MM.1S (cell line): ENCODE measurements around the gene POLR2E.

Experiments
- DNase-seq: peaks from one replicate; pipeline ENCODE4 v3.0.0-alpha.2; 2015
- H2AFZ ChIP-seq: fragments of 300-600 bp; sonication (generic); 2 replicates; pipeline ENCODE4 v1.6.0; 2016; ENCODE audit warnings: antibody characterized with exemption, low read length
- H3F3A ChIP-seq: fragments of 300-600 bp; sonication (generic); 2 replicates; pipeline ENCODE4 v1.6.1; 2016; ENCODE audit warnings: mild to moderate bottlenecking, antibody characterized with exemption, low read length, moderate library complexity, mixed read lengths; ENCODE audit not compliant: insufficient read depth
- H3K27ac ChIP-seq: fragments of 300-600 bp; sonication (generic); 2 replicates; pipeline ENCODE4 v1.5.1; 2016; ENCODE audit warnings: mild to moderate bottlenecking, low read length
- H3K27me3 ChIP-seq: fragments of 300-600 bp; sonication (generic); replicated peaks from 2 replicates; pipeline ENCODE4 v1.6.0; 2016; ENCODE audit warnings: low read length; ENCODE audit not compliant: insufficient read depth
- H3K36me3 ChIP-seq: fragments of 300-600 bp; sonication (generic); replicated peaks from 2 replicates; pipeline ENCODE4 v1.6.1; 2016; ENCODE audit warnings: mild to moderate bottlenecking, low read length, mixed read lengths; ENCODE audit not compliant: insufficient read depth
- H3K4me1 ChIP-seq: fragments of 300-600 bp; sonication (generic); 2 replicates; pipeline ENCODE4 v1.6.1; 2016; ENCODE audit warnings: low read length, mixed read lengths
- H3K4me2 ChIP-seq: fragments of 300-600 bp; sonication (generic); 2 replicates; pipeline ENCODE4 v1.6.0; 2016; ENCODE audit warnings: low read depth, low read length
- H3K4me3 ChIP-seq: fragments of 300-600 bp; sonication (generic); 2 replicates; pipeline ENCODE4 v1.5.1; 2016; ENCODE audit warnings: low read length, mixed read lengths
- H3K79me2 ChIP-seq: fragments of 300-600 bp; sonication (generic); 2 replicates; pipeline ENCODE4 v1.6.1; 2016; ENCODE audit warnings: mixed run types, low read length, mixed read lengths
- H3K9ac ChIP-seq: fragments of 300-600 bp; sonication (generic); 2 replicates; pipeline ENCODE4 v1.6.1; 2016; ENCODE audit warnings: low read length, mixed read lengths
- H3K9me2 ChIP-seq: fragments of 300-600 bp; sonication (generic); replicated peaks from 2 replicates; pipeline ENCODE4 v1.6.1; 2016; ENCODE audit warnings: mild to moderate bottlenecking, low read length, mixed read lengths; ENCODE audit not compliant: insufficient read depth
- H3K9me3 ChIP-seq: fragments of 300-600 bp; sonication (generic); replicated peaks from 2 replicates; pipeline ENCODE4 v1.6.1; 2016; ENCODE audit warnings: mild to moderate bottlenecking, low read length, mixed read lengths; ENCODE audit not compliant: insufficient read depth
- H4K20me1 ChIP-seq: fragments of 300-600 bp; sonication (generic); 2 replicates; pipeline ENCODE4 v1.6.1; 2016; ENCODE audit warnings: mild to moderate bottlenecking, low read length, moderate library complexity, mixed read lengths; ENCODE audit not compliant: insufficient read depth
- CTCF ChIP-seq: fragments of 300-600 bp; sonication (generic); IDR thresholded peaks from 2 replicates; pipeline ENCODE4 v1.5.1; 2016; ENCODE audit warnings: antibody characterized with exemption, low read length, mixed read lengths
- EZH2 ChIP-seq: fragments of 300-600 bp; sonication (generic); optimal IDR thresholded peaks from 2 replicates; pipeline ENCODE3; 2017; ENCODE audit warnings: low read depth, mild to moderate bottlenecking, antibody characterized with exemption, low read length, mixed read lengths
- EZH2phosphoT487 ChIP-seq: fragments of 300-600 bp; sonication (generic); IDR thresholded peaks from 2 replicates; pipeline ENCODE4 v1.6.1; 2018; ENCODE audit warnings: antibody characterized with exemption, low read length

Gene POLR2E

GRCh38 chr19:1085676-1086442, 9.3 kb downstream of the POLR2E start:
- no peak for TF ChIP-seq EZH2
- TF ChIP-seq CTCF, result no peak
- TF ChIP-seq EZH2phosphoT487, result no peak
- Histone ChIP-seq H3K27ac (no peak overlapping the region), H3K4me2 (no peak overlapping the region), H4K20me1 (0 out of 2 replicates have a peak, but pooled peaks cover 7% of the 10 kb centered on the region), H3K4me1 (peaks cover 6% of the 10 kb centered on the region; the same call in 1 of the 2 replicates), H3K9me3 (no peaks in the 10 kb centered on the region), H3K9ac (no peak overlapping the region), H3K79me2 (peaks cover 36% of the 10 kb centered on the region), H3K36me3 (peaks cover 22% of the 10 kb centered on the region), H3K9me2 (no peaks in the 10 kb centered on the region), H2AFZ (no peak overlapping the region), H3K27me3 (no peaks in the 10 kb centered on the region), H3F3A (peaks cover 51% of the 10 kb centered on the region), H3K4me3 (no peak overlapping the region)
- DNase-seq, result no peak

GRCh38 chr19:1085053-1085658, 10.0 kb downstream of the POLR2E start:
- no peak overlapping the region for H3K4me3 ChIP-seq
- no peak overlapping the region for H2AFZ ChIP-seq
- no peaks in the 10 kb centered on the region for H3K9me3 ChIP-seq
- peaks cover 51% of the 10 kb centered on the region for H3F3A ChIP-seq
- 0 out of 2 replicates have a peak, but pooled peaks cover 7% of the 10 kb centered on the region for H4K20me1 ChIP-seq
- no peaks in the 10 kb centered on the region for H3K9me2 ChIP-seq
- H3K4me1 ChIP-seq, result peaks cover 6% of the 10 kb centered on the region; the same call in 1 of the 2 replicates
- no peak overlapping the region for H3K27ac ChIP-seq
- peaks cover 29% of the 10 kb centered on the region for H3K36me3 ChIP-seq
- DNase-seq, result no peak
- H3K79me2 ChIP-seq, result peaks cover 43% of the 10 kb centered on the region
- H3K9ac ChIP-seq, result no peak overlapping the region
- H3K4me2 ChIP-seq, result no peak overlapping the region
- TF ChIP-seq EZH2 (no peak), EZH2phosphoT487 (no peak), CTCF (no peak)
- no peaks in the 10 kb centered on the region for H3K27me3 ChIP-seq

GRCh38 chr19:1084024-1084868, 10.9 kb downstream of the POLR2E start:
- no peaks in the 10 kb centered on the region for H3K27me3 ChIP-seq
- H4K20me1 ChIP-seq, result 0 out of 2 replicates have a peak, but pooled peaks cover 7% of the 10 kb centered on the region
- no peak overlapping the region for H3K9ac ChIP-seq
- H3K4me2 ChIP-seq, result no peak overlapping the region
- H3K9me2 ChIP-seq, result no peaks in the 10 kb centered on the region
- peaks cover 39% of the 10 kb centered on the region for H3K36me3 ChIP-seq
- peaks cover 52% of the 10 kb centered on the region for H3K79me2 ChIP-seq
- no peak overlapping the region for H2AFZ ChIP-seq
- TF ChIP-seq EZH2 (no peak), CTCF (no peak), EZH2phosphoT487 (no peak)
- H3K27ac ChIP-seq, result no peak overlapping the region
- peaks cover 6% of the 10 kb centered on the region; the same call in 1 of the 2 replicates for H3K4me1 ChIP-seq
- peaks cover 51% of the 10 kb centered on the region for H3F3A ChIP-seq
- H3K9me3 ChIP-seq, result no peaks in the 10 kb centered on the region
- DNase-seq, result no peak
- no peak overlapping the region for H3K4me3 ChIP-seq
